HG03066 (cell line): ENCODE data around the gene IGFL2.
"Not testable (repeated sequence)": the region's sequence is repeated elsewhere in the genome, so short reads cannot be mapped to it uniquely, and the experiment has no call there.

ENCODE experiments used
- ATAC-seq: cut with Tn5 transposase; IDR thresholded peaks from one replicate; pipeline ENCODE4 v1.9.1; 2021; ENCODE audit warnings: low read depth; ENCODE audit not compliant: unreplicated experiment

Gene IGFL2

DNA sequence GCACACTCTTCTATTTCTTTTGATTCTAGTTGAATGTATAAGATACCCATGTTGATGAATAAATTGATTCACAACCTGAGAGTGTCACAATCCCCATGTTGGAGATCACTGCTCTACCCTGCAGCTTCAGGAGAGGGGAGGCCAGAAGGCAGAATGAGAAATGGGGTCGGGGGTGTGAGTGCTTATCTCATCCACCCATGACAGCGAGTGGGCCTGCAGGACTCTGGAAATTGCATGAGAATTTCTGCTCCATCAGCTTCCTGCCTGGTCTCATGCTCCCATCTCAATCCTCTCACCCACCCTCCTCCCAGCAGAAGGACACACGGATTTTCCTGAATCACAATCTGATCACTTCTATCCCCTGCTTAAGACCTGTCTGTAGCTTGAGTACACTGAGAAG, 58.6 kb downstream of the IGFL2 start:
- ATAC-seq: no peak

DNA sequence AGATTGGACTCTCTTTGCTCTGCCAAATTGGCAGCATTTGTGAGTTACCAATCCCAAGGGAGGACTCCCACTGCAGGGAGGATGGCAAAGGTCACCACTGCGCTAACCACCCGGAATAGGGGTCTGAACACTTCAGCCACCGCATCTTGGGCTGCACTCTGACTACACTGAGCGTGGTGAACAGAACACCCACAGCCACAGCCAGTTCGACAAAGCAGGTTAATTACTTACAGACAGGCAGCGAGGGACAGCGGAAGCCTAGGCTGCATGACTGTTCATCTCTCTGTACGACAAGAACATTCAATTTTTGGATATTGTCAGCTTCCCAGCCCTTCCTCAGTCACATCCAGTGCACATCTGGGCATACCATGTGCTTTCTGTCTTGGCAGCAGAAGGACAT, 59.8 kb downstream of the IGFL2 start:
- ATAC-seq: not testable (repeated sequence)

DNA sequence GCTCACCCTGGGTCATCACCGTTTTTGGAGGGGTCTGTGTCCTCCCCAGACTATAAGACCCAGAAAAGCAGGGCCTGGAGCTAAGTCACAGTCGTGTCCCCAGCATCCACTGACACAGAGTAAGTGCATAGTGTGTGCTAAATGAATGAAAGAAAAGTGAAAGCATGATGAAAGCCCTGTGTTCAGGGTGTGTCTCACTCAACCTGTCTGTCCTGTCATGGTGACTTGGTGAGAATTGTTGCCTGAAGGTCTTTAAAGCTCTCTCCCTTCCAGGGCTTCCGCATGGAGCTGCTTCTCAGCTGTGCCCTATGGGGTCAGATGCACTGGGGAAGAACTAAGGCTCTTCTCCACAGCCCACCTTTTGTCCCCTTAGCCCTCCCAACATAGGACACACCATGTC, 61.0 kb downstream of the IGFL2 start:
- ATAC-seq: no peak

DNA sequence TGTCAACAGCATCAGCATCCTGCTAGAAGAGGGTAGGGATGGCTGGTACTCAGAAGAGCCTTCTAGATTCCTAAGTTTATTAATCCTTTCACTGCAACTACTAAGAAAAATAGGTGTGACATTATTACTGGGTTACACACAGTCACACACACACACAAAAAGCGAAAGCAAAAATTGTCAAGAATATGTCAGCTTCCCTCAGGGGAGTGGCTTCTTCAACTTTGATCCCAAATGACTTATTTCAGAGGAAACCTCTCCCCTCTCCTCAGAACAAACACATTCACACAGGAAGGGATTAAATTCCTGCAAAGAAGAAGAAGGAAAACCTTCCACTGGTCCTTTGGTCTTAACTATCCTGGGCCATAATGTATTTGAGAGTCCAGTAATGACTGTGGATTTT, 61.4 kb downstream of the IGFL2 start:
- no peak for ATAC-seq

DNA sequence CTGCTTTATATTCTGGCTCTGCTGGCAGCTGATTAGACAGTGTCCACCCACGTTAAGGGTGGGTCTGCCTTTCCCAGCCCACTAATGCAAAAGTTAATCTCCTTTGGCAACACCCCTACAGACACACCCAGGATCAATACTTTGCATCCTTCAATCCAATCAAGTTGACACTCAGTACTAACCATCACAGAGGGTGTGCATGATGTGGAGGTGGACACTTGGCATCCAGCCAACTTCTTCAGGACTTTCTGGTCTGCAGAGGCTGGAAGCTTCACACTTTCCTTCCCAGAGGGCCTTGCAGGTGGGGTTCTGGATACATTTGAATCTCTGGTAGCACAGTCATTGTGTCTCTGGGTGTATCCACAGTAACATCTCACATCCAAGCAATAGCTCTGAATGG, 62.6 kb downstream of the IGFL2 start:
- ATAC-seq: no peak
